ENCODE results near the gene UTS2. TPM values are rescaled to one million over a fixed set of nuclear protein-coding genes. Genes with fewer than 3 reads are reported as not detected.

Gene UTS2
- polyA plus RNA-seq, 4 donors = 0.33 to 1.9 (median 0.68) TPM; not detected in 1

DNA sequence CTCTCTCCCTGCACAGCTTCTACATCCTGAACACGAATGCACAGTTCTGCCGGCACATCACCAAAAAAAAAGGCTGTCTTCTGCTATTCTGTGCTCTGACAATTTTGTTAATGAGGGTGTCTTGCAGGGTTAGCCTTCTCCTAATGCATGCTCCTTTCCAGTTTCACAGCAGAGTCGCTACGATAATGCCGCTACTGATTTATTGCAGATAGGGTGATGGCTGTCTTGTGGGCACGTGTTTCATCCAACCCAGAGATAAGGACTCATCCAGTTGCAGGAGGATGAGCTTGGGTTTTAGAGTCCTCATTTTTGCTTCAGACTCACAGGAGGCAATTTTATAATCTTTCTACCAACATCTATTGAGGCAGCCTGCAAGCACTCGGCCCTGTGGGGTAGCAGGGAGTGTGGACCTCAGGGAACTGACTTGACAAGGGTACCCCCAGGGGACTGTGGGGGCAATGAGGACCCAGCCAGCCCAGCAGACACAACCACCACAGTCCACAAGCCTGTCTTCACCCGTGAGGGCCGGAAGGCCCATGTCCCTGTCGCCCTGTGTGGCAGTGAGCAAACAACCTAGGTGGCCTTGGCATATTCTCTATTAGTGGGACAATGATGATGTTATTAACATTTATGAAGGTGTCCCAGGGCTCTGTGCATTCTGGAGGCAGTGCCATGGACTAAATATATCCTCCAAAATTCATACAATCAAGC lies 15.4 kb upstream of the UTS2 start:
- FAIRE-seq = no peak

DNA sequence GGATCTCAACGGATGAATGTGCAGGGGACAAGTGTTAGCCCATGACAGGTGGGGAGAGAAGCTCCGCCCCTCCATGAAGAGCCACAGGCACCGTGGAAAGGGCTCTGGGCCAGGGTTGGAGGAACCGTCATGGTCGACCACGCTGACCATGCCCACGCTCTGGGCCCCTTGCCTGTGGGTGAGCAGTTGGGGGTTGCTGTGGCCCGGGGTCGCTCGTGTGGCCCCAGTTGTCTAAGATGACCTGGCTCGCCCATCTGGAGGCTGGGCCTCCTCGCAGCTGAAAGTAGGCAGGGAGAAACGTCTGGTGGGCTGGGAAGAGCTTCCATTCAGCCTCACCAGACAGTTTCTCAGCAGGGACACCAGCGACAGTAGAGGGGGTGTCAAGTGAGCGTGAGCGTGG lies 13.1 kb upstream of the UTS2 start:
- 87 to 89% (median 89%) methylated on average over 16 of the region's 16 CpGs for WGBS, 3 donors
- Histone ChIP-seq H3K4me1 (ENCODE audit: control insufficient read depth in 3 of 3, insufficient read depth in 2 of 3, low read depth in 1 of 3, low read length in 2 of 3) (no peaks in the 10 kb centered on the region), H3K27ac (ENCODE audit: low read depth in 1 of 3, low read length in 2 of 3) (no peak overlapping the region), H3K36me3 (ENCODE audit: control insufficient read depth in 3 of 3, insufficient read depth in 2 of 3, low read depth in 1 of 3, low read length in 3 of 3) (no peaks in the 10 kb centered on the region), H3K27me3 (ENCODE audit: control insufficient read depth in 3 of 3, insufficient read depth in 3 of 3, low read length in 3 of 3) (no peaks in the 10 kb centered on the region), H3K9me3 (ENCODE audit: control insufficient read depth in 2 of 2, insufficient read depth in 1 of 2, low read depth in 1 of 2, low read length in 1 of 2) (no peaks in the 10 kb centered on the region), H3K4me3 (ENCODE audit: low read depth in 1 of 3, low read length in 3 of 3) (no peak overlapping the region)
- no peak for FAIRE-seq
- DNase-seq = no peak

More for the DNA sequence above, 15.4 kb upstream of the UTS2 start:
- H3K27ac ChIP-seq (ENCODE audit: low read depth in 1 of 3, low read length in 2 of 3) = no peak overlapping the region
- WGBS, 3 donors = 73 to 82% (median 79%) methylated on average over 10 of the region's 10 CpGs
- H3K27me3 ChIP-seq (ENCODE audit: control insufficient read depth in 3 of 3, insufficient read depth in 3 of 3, low read length in 3 of 3) = no peaks in the 10 kb centered on the region
- no peaks in the 10 kb centered on the region for H3K4me1 ChIP-seq (ENCODE audit: control insufficient read depth in 3 of 3, insufficient read depth in 2 of 3, low read depth in 1 of 3, low read length in 2 of 3)
- H3K9me3 ChIP-seq (ENCODE audit: control insufficient read depth in 2 of 2, insufficient read depth in 1 of 2, low read depth in 1 of 2, low read length in 1 of 2) = no peaks in the 10 kb centered on the region
- no peak overlapping the region for H3K4me3 ChIP-seq (ENCODE audit: low read depth in 1 of 3, low read length in 3 of 3)
- DNase-seq = no peak
- no peaks in the 10 kb centered on the region for H3K36me3 ChIP-seq (ENCODE audit: control insufficient read depth in 3 of 3, insufficient read depth in 2 of 3, low read depth in 1 of 3, low read length in 3 of 3)

DNA sequence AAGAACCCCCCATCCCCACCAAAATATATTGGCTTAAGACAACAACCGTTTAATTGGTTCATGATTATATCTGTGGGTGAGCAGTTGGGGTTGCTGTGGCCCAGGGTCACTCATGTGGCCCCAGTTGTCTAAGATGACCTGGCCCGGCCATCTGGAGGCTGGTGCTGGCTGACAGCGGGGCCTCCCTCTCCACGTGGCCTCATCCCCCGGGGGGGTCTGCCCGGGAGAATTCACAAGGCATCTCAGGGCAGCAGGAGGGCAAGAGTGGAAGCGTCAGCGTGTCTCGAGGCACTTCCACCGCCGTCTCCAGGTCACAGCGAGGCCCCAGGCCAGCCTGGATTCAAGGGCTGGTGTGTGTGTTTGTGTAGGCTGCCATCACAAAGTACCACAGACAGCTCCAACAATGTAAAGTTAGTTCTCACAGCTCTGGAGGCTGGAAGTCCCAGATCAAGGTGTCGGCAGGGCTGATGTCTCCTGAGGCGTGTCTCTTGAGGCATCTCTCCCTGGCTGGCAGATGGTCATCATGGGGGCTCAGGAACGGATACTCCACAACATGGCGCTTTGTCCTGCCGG lies 11.0 kb upstream of the UTS2 start:
- 82 to 88% (median 87%) methylated on average over 17 of the region's 17 CpGs for WGBS, 3 donors
- Histone ChIP-seq H3K4me3 (ENCODE audit: low read depth in 1 of 3, low read length in 3 of 3) (no peak overlapping the region), H3K27me3 (ENCODE audit: control insufficient read depth in 3 of 3, insufficient read depth in 3 of 3, low read length in 3 of 3) (no peaks in the 10 kb centered on the region), H3K27ac (ENCODE audit: low read depth in 1 of 3, low read length in 2 of 3) (no peak overlapping the region), H3K36me3 (ENCODE audit: control insufficient read depth in 3 of 3, insufficient read depth in 2 of 3, low read depth in 1 of 3, low read length in 3 of 3) (no peaks in the 10 kb centered on the region), H3K9me3 (ENCODE audit: control insufficient read depth in 2 of 2, insufficient read depth in 1 of 2, low read depth in 1 of 2, low read length in 1 of 2) (no peaks in the 10 kb centered on the region), H3K4me1 (ENCODE audit: control insufficient read depth in 3 of 3, insufficient read depth in 2 of 3, low read depth in 1 of 3, low read length in 2 of 3) (no peaks in the 10 kb centered on the region)
- FAIRE-seq (no peak), DNase-seq (no peak)

DNA sequence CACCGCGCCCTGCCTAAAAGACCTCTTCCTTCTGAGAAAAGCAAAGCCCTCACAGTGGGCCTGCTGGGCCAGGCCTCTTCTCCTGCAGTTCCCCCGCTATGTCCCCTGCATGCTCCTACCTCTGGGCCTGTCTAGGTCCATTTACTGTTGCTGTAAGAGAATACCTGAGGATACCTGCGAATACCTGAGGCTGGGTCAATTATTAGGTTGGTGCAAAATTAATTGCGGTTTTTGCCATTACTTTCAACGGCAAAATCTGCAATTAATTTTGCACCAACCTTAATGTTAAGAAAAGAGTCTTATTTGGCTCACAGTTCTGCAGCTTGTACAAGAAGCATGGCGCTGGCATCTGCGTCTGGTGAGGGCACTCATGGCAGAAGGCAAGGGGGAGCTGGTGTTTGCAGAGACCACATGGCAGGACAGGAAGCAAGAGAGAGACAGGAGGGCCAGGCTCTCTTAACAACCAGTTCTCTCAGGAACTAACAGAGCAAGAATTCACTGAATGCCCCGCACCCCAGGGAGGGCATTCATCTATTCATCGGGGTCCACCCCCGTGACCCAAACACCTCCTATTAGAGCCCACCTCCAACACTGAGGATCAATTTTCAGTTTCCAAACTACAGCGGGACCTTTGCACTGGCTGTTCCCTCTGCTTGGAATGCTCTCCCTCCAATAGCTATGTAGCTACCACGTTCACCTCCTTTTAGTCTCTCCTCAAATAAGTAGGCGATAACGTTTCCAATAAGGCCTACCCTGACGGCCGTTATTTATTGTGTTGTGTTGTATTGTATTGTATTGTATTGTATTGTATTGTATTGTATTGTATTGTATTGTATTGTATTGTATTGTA lies 9.6 kb upstream of the UTS2 start:
- Histone ChIP-seq H3K27ac (ENCODE audit: low read depth in 1 of 3, low read length in 2 of 3) (no peak overlapping the region), H3K36me3 (ENCODE audit: control insufficient read depth in 3 of 3, insufficient read depth in 2 of 3, low read depth in 1 of 3, low read length in 3 of 3) (no peaks in the 10 kb centered on the region), H3K4me3 (ENCODE audit: low read depth in 1 of 3, low read length in 3 of 3) (no peak overlapping the region), H3K4me1 (ENCODE audit: control insufficient read depth in 3 of 3, insufficient read depth in 2 of 3, low read depth in 1 of 3, low read length in 2 of 3) (no peaks in the 10 kb centered on the region), H3K9me3 (ENCODE audit: control insufficient read depth in 2 of 2, insufficient read depth in 1 of 2, low read depth in 1 of 2, low read length in 1 of 2) (no peaks in the 10 kb centered on the region), H3K27me3 (ENCODE audit: control insufficient read depth in 3 of 3, insufficient read depth in 3 of 3, low read length in 3 of 3) (no peaks in the 10 kb centered on the region)
- FAIRE-seq (no peak), DNase-seq (no peak)
- 92 to 94% (median 92%) methylated on average over 17 of the region's 17 CpGs for WGBS, 3 donors

DNA sequence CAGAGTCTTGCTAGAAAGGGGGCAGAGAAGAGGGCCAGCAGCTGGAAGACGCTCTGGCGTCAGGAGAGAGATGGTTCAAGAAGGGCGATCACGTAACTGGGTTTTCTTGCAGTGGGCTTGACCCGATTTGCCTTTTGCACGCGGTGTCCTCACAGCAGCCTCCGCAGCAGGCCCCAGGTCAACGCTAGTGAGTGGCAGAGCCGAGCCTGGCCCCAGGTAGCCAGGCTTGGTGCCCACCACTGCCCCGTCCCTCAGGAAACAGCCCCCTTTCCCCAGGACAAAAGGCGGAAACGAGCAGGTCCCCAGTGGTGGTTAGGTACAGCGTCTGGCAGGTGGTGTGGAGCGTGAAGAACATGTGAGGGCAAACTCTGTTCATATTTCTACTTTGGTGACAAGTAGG lies 8.6 kb upstream of the UTS2 start:
- no peaks in the 10 kb centered on the region for H3K9me3 ChIP-seq (ENCODE audit: control insufficient read depth in 2 of 2, insufficient read depth in 1 of 2, low read depth in 1 of 2, low read length in 1 of 2)
- H3K4me3 ChIP-seq (ENCODE audit: low read depth in 1 of 3, low read length in 3 of 3) = no peak overlapping the region
- WGBS, 3 donors = 92 to 97% (median 93%) methylated on average over 15 of the region's 15 CpGs
- DNase-seq = no peak
- H3K36me3 ChIP-seq (ENCODE audit: control insufficient read depth in 3 of 3, insufficient read depth in 2 of 3, low read depth in 1 of 3, low read length in 3 of 3) = no peaks in the 10 kb centered on the region
- FAIRE-seq = no peak
- H3K27me3 ChIP-seq (ENCODE audit: control insufficient read depth in 3 of 3, insufficient read depth in 3 of 3, low read length in 3 of 3) = no peaks in the 10 kb centered on the region
- H3K4me1 ChIP-seq (ENCODE audit: control insufficient read depth in 3 of 3, insufficient read depth in 2 of 3, low read depth in 1 of 3, low read length in 2 of 3) = no peaks in the 10 kb centered on the region
- no peak overlapping the region for H3K27ac ChIP-seq (ENCODE audit: low read depth in 1 of 3, low read length in 2 of 3)

DNA sequence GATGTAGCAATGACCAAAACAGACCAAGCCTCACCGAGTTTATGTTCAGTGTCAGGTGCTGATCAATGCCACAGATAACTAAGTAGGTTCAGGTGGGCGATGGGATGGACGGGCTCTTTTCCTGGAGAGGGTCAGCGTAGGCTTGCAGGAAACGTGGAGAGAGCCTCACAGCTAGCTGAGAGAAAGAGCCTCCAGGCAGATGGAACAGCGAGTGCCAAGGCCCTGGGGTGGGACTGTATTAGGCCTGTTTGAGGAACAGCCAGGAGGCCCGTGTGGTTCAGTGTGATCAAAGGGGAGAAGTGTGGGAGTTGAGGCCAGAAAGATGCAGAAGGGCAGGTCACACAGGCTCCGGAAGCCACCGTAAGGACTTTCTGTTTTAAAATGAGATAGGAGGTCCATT lies 7.3 kb upstream of the UTS2 start:
- FAIRE-seq = no peak
- no peak for DNase-seq
- Histone ChIP-seq H3K4me1 (ENCODE audit: control insufficient read depth in 3 of 3, insufficient read depth in 2 of 3, low read depth in 1 of 3, low read length in 2 of 3) (no peaks in the 10 kb centered on the region), H3K27ac (ENCODE audit: low read depth in 1 of 3, low read length in 2 of 3) (no peak overlapping the region), H3K36me3 (ENCODE audit: control insufficient read depth in 3 of 3, insufficient read depth in 2 of 3, low read depth in 1 of 3, low read length in 3 of 3) (no peaks in the 10 kb centered on the region), H3K9me3 (ENCODE audit: control insufficient read depth in 2 of 2, insufficient read depth in 1 of 2, low read depth in 1 of 2, low read length in 1 of 2) (no peaks in the 10 kb centered on the region), H3K27me3 (ENCODE audit: control insufficient read depth in 3 of 3, insufficient read depth in 3 of 3, low read length in 3 of 3) (no peaks in the 10 kb centered on the region), H3K4me3 (ENCODE audit: low read depth in 1 of 3, low read length in 3 of 3) (no peak overlapping the region)
- 78 to 86% (median 80%) methylated on average over 9 of the region's 9 CpGs for WGBS, 3 donors

- H3K4me3 ChIP-seq (ENCODE audit: low read depth in 1 of 3, low read length in 3 of 3) = no peak overlapping the region
- H3K27me3 ChIP-seq (ENCODE audit: control insufficient read depth in 3 of 3, insufficient read depth in 3 of 3, low read length in 3 of 3) = no peaks in the 10 kb centered on the region
- no peaks in the 10 kb centered on the region for H3K36me3 ChIP-seq (ENCODE audit: control insufficient read depth in 3 of 3, insufficient read depth in 2 of 3, low read depth in 1 of 3, low read length in 3 of 3)
- DNase-seq (no peak), FAIRE-seq (no peak)
- H3K4me1 ChIP-seq (ENCODE audit: control insufficient read depth in 3 of 3, insufficient read depth in 2 of 3, low read depth in 1 of 3, low read length in 2 of 3) = no peaks in the 10 kb centered on the region
- H3K27ac ChIP-seq (ENCODE audit: low read depth in 1 of 3, low read length in 2 of 3) = no peak overlapping the region
- no peaks in the 10 kb centered on the region for H3K9me3 ChIP-seq (ENCODE audit: control insufficient read depth in 2 of 2, insufficient read depth in 1 of 2, low read depth in 1 of 2, low read length in 1 of 2)
- 85 to 89% (median 86%) methylated on average over 7 of the region's 7 CpGs for WGBS, 3 donors
Observed at GRCh38 chr1:7859406-7859805, 6.5 kb upstream of the UTS2 start.

GRCh38 chr1:7857985-7858384 lies 5.1 kb upstream of the UTS2 start:
- H3K27me3 ChIP-seq (ENCODE audit: control insufficient read depth in 3 of 3, insufficient read depth in 3 of 3, low read length in 3 of 3) = no peaks in the 10 kb centered on the region
- H3K27ac ChIP-seq (ENCODE audit: low read depth in 1 of 3, low read length in 2 of 3) = no peak overlapping the region
- no peaks in the 10 kb centered on the region for H3K4me1 ChIP-seq (ENCODE audit: control insufficient read depth in 3 of 3, insufficient read depth in 2 of 3, low read depth in 1 of 3, low read length in 2 of 3)
- FAIRE-seq (no peak), DNase-seq (no peak)
- no peaks in the 10 kb centered on the region for H3K9me3 ChIP-seq (ENCODE audit: control insufficient read depth in 2 of 2, insufficient read depth in 1 of 2, low read depth in 1 of 2, low read length in 1 of 2)
- H3K36me3 ChIP-seq (ENCODE audit: control insufficient read depth in 3 of 3, insufficient read depth in 2 of 3, low read depth in 1 of 3, low read length in 3 of 3) = no peaks in the 10 kb centered on the region
- H3K4me3 ChIP-seq (ENCODE audit: low read depth in 1 of 3, low read length in 3 of 3) = no peak overlapping the region
- 77 to 86% (median 82%) methylated on average over 4 of the region's 4 CpGs for WGBS, 3 donors
